Endothelial cell (in vitro differentiated cells): Measurements from ENCODE around the gene GRIK3. TPM values are rescaled to one million over a fixed set of nuclear protein-coding genes. Genes with fewer than 3 reads are reported as not detected.

ENCODE experiments used
- DNase-seq: peaks from one replicate; pipeline ENCODE4 v3.0.0; 2021; ENCODE audit warnings: low spot score
- H3K27ac Mint-ChIP-seq: one replicate; pipeline ENCODE4 v1.8.0; 2021; ENCODE audit warnings: mixed read lengths, inconsistent platforms; ENCODE audit not compliant: unreplicated experiment
- H3K27me3 Mint-ChIP-seq: one replicate; pipeline ENCODE4 v1.8.0; 2021; ENCODE audit warnings: mild to moderate bottlenecking, moderate library complexity, mixed read lengths, inconsistent platforms; ENCODE audit not compliant: unreplicated experiment
- H3K36me3 Mint-ChIP-seq: one replicate; pipeline ENCODE4 v1.8.0; 2021; ENCODE audit warnings: mild to moderate bottlenecking, low read depth, mixed read lengths, inconsistent platforms; ENCODE audit not compliant: unreplicated experiment
- H3K4me1 Mint-ChIP-seq: one replicate; pipeline ENCODE4 v1.8.0; 2021; ENCODE audit warnings: mild to moderate bottlenecking, mixed read lengths, inconsistent platforms; ENCODE audit not compliant: unreplicated experiment
- H3K4me3 Mint-ChIP-seq: one replicate; pipeline ENCODE4 v1.8.0; 2021; ENCODE audit warnings: mild to moderate bottlenecking, mixed read lengths, inconsistent platforms; ENCODE audit not compliant: unreplicated experiment
- H3K9me3 Mint-ChIP-seq: one replicate; pipeline ENCODE4 v1.8.0; 2021; ENCODE audit warnings: mixed read lengths, inconsistent platforms; ENCODE audit not compliant: unreplicated experiment
- CTCF ChIP-seq: fragments of 200-600 bp; sonication (generic); IDR thresholded peaks from one replicate; pipeline ENCODE4 v1.5.0; 2021; ENCODE audit warnings: antibody characterized with exemption; ENCODE audit not compliant: unreplicated experiment
- total RNA-seq: library from RNA; stranded (reverse); fragmentation: NEBNext Ultra II Directional; extraction: Animal tissue kit (Norgen Biotek cat#: 25700); gene quantifications from one replicate; pipeline ENCODE4 v1.2.1, GENCODE V29; 2021; ENCODE audit not compliant: unreplicated experiment

The GRIK3 gene
- total RNA-seq, 1 donor from 2014 or later: 0.05 TPM

DNA sequence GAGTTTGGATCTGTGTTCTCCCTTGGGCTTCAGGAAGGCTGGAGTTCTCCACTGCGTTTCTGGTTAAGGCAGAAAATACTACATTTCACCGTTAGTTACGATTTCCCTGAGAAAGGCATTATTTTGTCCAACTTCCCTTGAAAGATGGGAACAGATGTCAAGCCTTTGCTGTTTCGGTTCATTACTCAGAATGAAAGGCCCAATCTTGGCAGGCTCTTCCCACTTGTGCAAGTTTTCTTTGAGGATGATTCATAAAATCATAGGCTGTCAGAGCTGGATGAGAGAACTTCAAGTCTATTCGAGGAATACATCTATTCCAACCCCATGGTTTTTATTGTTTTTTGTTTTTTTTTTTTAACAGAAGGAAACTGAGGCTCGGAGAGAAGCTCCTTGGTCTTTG is 205.2 kb downstream of the GRIK3 start:
- Mint-ChIP-seq H3K27me3 (peaks cover 6% of the 10 kb centered on the region), H3K4me3 (no peak overlapping the region), H3K36me3 (no peaks in the 10 kb centered on the region), H3K9me3 (no peaks in the 10 kb centered on the region), H3K27ac (no peak overlapping the region), H3K4me1 (peaks cover 4% of the 10 kb centered on the region)
- TF ChIP-seq CTCF: no peak
- no peak for DNase-seq

GRCh38 chr1:36825226-36825625 is 209.1 kb downstream of the GRIK3 start:
- Mint-ChIP-seq H3K27ac (no peak overlapping the region), H3K4me1 (peaks cover 7% of the 10 kb centered on the region), H3K9me3 (no peaks in the 10 kb centered on the region), H3K36me3 (no peaks in the 10 kb centered on the region), H3K27me3 (peaks cover 2% of the 10 kb centered on the region), H3K4me3 (no peak overlapping the region)
- DNase-seq: no peak
- TF ChIP-seq CTCF: no peak

- no peak for TF ChIP-seq CTCF
- no peak for DNase-seq
- Mint-ChIP-seq H3K27me3 (peaks cover 2% of the 10 kb centered on the region), H3K9me3 (no peaks in the 10 kb centered on the region), H3K36me3 (no peaks in the 10 kb centered on the region), H3K4me3 (no peak overlapping the region), H3K4me1 (peaks cover 7% of the 10 kb centered on the region), H3K27ac (no peak overlapping the region)
Observed at GRCh38 chr1:36824390-36824861, 209.9 kb downstream of the GRIK3 start.

DNA sequence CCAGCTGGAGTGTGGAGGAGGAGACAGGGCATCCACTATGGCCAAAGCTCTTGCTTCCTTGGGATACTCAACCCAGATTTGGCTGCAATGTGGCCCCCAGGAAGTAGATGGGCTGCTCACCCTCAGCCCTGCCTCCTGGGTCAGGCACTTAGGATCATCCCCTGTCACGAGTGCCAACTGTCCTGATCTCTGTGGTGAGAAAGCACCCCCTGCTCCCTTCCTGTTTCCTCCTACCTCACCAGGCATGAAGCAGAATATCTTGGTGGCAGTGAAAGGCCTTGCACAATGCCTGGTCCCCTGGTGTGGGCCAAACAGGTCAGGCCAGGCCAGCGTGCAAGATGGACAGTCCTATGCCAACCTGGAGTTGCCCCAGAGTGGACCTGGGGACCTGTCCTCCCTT is 211.7 kb downstream of the GRIK3 start:
- no peak for DNase-seq
- H3K36me3 Mint-ChIP-seq: no peaks in the 10 kb centered on the region
- no peaks in the 10 kb centered on the region for H3K9me3 Mint-ChIP-seq
- no peak for TF ChIP-seq CTCF
- H3K4me3 Mint-ChIP-seq: no peak overlapping the region
- peaks cover 4% of the 10 kb centered on the region for H3K27me3 Mint-ChIP-seq
- no peak overlapping the region for H3K27ac Mint-ChIP-seq
- H3K4me1 Mint-ChIP-seq: peaks cover 7% of the 10 kb centered on the region

DNA sequence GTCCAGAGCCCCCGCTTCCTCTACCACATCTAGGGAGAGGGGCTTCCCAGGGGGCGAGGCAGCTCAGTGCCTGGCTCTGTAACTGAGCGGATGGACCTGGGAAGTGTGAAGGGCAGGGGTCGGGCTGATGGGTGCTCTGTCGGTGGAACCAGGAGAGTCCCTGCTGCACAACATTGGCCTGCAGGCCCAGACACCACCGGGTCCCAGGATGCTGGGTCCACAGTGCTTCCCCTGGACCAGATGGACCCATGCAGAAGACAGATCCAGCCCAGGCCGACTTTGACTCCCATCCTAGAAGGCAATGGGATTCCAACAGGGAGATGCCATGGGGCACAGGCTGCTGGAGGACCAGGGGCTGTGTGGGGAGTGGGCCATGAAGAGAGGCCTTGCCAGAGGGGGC is 212.9 kb downstream of the GRIK3 start:
- TF ChIP-seq CTCF: no peak
- Mint-ChIP-seq H3K9me3 (no peaks in the 10 kb centered on the region), H3K4me1 (peaks cover 7% of the 10 kb centered on the region), H3K27ac (no peak overlapping the region), H3K4me3 (no peak overlapping the region), H3K36me3 (no peaks in the 10 kb centered on the region), H3K27me3 (peaks cover 4% of the 10 kb centered on the region)
- no peak for DNase-seq
